Astrocyte of the hippocampus (primary cell): ENCODE data around the gene THSD7A.

Source experiments
- DNase-seq: peaks from one replicate; pipeline ENCODE4 v3.0.0; 2011; ENCODE audit warnings: low read depth, low spot score

Gene THSD7A

DNA sequence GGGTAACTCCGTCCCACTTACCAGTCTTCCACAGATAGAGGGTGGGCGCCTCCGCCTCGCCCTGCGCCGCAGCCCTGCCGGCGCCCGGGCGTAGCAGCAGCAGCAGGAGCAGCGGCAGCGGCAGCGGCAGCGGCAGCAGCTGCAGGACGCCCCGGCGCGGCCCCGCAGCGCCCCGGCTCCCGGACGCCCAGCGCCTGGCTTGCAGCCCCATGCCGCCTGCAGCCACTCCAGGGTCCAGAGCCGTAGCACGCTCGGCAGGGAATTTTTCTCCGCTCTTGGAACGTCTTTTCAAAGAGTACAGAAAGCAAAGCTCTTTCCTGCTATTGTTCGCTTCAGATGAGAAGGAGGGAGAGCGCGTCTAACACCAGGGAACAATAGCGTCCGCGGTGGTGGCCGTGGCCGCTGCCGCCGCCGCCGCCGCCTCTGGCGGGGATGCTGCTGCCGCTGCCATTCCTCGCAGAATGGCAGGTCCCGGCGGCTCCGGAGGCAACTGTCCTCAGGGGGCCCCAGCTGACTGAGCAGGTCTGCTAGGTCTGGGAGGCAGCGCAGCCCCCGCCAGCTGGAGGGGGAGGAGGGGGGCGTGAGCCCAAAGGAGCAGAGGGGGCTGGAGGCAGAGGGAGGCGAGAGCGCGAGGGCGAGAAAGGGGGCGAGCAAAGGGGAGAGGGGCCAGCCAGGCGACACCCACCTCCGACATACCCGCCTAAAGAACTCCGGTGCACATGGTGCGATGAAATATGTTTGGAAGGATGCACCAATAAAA is at the start of gene THSD7A:
TSS of gene THSD7A (minus strand) at position 463 of the 760 bp plus-strand sequence. CDS start at position 211, 252 bp downstream.
- peak; percentile 84 for DNase-seq

GRCh38 chr7:11881680-11882079 is 49.7 kb upstream of the THSD7A start:
- no peak for DNase-seq

- no peak for DNase-seq
Measured at GRCh38 chr7:11875635-11876034, 43.6 kb upstream of the THSD7A start.

DNA sequence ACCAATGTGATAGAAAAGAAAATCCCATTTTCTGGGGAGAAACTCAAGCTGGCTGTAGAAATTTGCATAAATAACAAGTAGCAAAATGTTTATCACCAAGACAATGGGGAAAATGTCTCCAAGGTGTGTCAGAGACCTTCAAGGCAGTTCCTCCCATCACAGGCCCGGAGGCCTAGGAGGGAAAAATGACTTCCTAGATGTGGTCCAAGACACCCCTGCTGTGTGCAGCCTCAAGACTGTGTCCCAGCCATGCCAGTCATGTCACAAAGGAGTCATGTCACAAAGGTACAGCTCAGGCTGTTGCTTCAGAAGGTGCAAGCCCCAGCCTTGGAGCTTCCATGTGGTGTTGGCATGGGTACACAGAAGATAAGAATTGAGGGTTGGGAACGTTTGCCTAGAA is 33.7 kb upstream of the THSD7A start:
- no peak for DNase-seq

- DNase-seq = no peak
Measured at GRCh38 chr7:11858622-11859302, 26.8 kb upstream of the THSD7A start.

- DNase-seq = no peak
Measured at GRCh38 chr7:11858026-11858425, 26.0 kb upstream of the THSD7A start.

GRCh38 chr7:11848251-11848650 is 16.3 kb upstream of the THSD7A start:
- DNase-seq = no peak

DNA sequence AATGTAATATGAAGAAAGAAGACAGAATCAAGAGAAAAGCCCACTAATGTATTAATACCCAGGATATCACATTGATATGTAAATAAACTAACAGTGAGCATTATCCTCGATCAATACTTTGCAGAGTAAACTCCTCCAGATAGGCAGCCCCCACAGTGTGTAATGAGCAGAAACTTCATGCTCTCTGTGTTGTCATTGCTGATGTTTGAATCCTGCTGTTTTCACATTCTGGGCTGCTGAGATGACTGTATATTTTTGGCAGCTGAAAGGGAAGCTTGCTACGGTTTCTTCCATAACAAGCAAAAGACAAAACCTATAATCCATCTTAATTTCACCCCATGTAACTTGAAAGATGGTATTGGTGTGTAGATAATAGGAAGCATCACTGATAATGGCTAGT is 15.3 kb upstream of the THSD7A start:
- no peak for DNase-seq

DNA sequence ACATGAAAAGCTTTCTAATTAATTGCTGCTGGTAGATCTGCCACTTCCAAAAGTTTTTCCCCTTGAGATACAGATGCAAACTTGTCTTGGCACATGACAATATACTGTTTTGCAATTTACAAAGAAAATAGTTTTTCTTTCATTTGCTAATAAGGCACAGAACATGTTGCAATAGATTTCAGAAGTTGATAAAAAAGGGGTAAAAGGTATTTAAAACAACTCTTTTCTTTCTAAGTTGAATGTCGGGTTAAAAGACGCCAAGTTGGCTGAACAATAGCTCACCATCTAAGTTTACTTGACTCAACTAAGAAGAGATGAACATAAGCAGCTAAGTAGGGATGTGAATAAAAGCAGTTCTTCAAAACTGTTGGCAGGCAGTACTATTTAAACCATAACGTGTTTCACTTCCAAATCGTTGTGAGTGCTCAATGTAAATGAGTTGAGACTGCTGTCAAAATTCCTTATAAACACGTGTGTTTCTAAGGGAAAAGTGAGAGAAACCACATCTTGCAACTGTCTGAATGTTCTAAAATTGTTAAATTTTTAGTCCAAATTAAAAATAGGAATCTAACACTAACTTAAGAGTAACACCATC is 14.5 kb upstream of the THSD7A start:
- DNase-seq = no peak

GRCh38 chr7:11843113-11843765 is 11.2 kb upstream of the THSD7A start:
- no peak for DNase-seq

GRCh38 chr7:11841657-11842056 is 9.7 kb upstream of the THSD7A start:
- no peak for DNase-seq

DNA sequence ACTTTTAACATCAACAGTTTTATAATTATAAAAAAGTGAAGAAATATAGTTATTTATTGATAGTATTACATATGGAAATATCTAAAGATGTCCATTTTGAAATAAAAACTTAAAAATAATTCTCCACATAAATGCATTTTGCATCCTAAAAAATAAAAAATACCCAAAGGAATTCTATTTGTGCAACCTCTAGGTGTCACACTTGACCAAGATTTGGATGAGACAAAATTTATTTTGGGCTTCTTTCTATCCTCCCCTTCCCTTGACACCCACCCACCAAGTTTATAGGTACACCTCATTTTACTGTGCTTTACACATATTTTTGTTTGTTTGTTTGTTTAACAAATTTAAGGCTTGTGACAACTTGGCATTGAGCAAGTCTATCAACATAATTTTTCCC is 3.3 kb upstream of the THSD7A start:
- DNase-seq = peak; percentile 28

DNA sequence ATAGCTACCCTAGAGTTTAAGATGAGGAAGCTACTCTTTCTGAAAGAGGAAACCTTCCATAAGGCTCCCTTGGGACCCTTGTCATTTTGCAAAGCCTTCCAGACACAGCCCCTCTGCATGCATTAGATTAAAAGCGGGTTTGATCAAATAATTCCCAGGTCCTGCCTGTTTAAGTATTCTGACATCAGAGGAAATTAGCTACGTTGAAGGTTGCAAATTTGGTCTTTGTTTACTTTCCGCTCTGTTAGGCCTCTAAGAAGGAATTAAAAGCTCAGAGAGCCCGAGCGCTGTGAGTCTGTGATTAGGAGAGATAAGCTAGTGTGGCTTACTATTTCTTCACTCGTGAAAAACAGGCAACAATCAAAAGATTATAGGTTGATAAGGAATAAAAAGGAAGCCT is 1.4 kb upstream of the THSD7A start:
- DNase-seq = peak; percentile 31

DNA sequence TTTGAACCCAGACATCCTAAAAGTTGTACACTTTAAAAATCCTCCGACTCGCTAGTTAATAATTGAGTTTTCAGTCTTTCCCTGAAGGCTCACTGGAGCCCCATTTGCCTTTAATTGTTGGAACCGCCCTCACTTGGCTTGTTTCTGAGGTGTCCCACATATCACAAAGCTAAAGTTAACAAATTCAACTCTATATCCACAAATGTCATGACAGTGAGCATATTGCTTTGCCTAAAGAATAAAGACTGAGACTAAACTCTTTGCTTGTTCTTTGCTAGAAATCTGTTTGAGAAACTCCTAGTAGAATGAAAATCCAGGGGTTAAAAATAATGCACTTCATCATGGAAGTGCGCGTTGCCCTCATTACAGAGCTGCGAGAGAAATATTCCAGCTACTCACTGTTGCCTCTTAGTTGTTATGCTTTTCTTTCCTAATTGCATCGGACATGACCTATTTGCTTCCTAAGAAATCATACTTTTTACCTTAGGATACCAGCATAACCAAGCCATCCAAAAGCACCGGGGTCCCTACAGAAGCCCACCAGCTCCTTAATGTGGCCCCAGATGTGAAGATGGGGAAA is 752 bp downstream of the THSD7A start:
- DNase-seq = peak; percentile 45

DNA sequence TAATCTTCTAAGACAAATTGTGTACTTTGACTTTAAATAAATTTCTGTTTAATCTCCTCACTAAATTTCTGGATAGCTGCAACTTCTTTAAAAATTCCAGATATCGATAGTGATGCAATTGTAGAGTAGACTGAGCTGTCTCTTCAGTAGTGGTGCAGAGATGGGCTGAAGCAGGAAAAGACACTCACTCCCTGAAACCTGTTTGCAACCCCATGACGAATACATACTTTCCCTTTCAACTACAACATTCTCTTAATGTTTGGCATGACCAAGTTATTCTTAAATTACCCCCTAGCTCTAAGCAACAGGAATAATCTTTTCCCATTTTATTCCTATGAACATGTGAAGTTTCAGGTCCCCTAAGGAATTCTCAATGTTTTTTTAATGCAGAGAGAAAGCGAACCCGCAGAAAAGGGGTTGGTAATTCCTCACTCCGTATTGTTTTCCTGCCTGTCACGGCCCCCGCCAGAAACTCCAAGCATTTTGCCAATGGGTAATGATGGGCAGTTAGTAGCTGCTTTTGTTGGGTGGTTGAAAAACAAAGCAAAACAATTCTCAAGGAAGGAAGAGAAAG is 1.3 kb downstream of the THSD7A start:
- DNase-seq = peak; percentile 38

DNA sequence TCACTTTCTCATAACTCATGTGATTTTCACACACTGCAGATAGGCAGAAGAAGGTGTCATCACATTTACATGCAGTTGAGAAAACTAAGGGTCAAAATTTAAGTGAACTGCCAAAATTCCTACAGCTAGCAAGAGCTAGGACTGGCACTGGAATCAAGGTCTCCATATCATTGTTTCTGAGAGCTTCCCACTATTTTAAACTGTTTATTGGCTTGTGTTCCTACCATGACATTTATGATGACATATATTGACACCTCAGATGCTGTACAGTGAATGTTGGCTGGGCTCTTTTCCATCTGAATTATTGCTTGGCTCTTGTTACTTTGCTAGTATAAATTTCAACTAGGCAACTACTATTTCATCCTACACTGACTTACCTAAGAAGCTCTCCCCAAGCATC is 2.0 kb downstream of the THSD7A start:
- DNase-seq = no peak

GRCh38 chr7:11819947-11820346 is 12.1 kb downstream of the THSD7A start:
- DNase-seq = no peak

DNA sequence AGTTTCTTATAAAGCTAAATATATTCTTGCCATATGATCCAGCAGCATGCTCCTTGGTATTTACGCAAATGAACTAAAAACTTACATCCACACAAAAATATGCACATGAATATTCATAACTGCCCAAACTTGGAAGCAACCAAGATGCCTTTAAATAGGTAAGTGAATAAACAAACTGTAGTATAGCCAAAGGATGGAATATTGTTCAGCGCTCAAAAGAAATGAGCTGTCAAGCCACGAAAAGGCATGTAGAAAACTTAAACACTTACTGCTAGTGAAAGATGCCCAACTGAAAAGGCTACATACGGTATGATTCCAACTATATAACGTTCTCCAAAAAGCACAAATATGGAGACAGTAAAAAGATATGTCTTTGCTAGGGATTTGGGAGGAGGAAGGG is 12.7 kb downstream of the THSD7A start:
- DNase-seq = no peak

DNA sequence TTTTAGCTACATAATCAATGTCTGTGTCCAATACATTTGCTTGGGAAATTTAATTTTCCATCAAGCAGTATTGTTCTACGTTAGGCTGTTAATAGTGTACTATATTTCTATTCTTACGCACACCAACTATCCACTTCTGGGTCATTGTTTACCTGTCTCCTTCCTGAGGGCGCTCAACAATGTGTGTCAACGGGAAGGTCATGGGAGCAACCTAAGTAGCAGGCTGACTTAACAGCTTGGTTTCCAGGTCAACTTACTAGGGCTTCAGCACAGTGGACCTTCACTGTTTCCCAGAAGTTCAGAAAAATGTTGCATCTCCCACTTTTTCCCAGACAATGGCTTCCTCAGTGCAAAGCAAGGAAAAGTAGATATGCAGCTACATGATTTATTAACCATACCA is 13.7 kb downstream of the THSD7A start:
- no peak for DNase-seq

DNA sequence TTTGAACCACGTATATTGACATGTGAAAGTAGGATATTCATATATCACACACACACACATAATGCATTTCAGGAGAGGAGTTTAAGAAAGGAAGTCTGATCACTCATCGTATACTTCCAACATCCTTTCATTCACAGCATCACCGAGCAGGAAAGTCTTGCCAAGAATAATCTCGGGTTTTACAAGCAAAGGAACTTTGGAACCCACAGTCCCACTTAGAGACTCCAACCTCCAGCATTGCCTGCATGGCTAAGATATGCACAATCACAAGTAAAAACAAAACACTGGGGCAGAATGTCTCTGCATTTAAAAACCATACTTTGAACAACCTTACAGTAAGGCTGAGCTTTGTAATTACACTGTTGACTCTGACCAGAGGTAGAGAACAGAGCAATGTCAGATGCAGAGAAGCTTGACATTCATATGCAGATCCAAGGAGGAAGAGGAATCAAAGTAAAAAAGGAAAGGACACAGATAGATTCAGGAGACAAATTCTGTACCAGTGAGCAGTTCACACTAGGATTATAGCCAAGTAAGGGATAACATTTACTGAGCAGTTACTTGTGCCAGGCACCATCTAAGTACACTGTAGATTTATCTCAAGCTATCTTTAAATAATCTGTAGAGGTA is 14.8 kb downstream of the THSD7A start:
- DNase-seq = peak; percentile 83

GRCh38 chr7:11811709-11812108 is 20.3 kb downstream of the THSD7A start:
- DNase-seq = no peak
